Measurements from ENCODE around the gene ZDHHC5.

DNA sequence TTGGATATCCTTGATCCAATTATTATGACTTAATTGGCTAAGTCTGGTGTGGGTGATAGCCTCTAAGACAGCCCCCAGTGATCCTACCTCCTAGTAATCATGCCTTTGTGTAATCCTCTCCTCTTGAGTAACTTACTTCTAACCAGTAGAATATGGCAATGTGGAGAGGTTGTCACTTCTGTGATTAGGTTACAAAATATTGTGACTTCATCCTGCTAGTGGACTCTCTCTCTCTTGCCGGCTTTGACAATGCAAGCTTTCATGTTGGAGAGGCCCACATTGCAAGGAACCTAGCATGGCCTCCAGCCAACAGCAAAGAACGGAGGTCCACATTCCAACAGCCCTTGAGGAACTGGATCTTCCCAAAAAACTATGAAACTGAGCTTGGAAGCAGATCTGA is 37.7 kb upstream of the ZDHHC5 start:
- TF ChIP-seq ZNF707 (tag by site-specific recombination; IDR thresholded peaks at IDR 0.05) (no peak), ZSCAN16 (tag by site-specific recombination; IDR thresholded peaks at IDR 0.05) (no peak), ZBTB21 (tag by site-specific recombination; IDR thresholded peaks at IDR 0.05) (no peak), ZNF18 (tag by site-specific recombination; IDR thresholded peaks at IDR 0.05) (no peak), ZNF133 (tag by site-specific recombination; IDR thresholded peaks at IDR 0.05) (no peak), PATZ1 (tag by site-specific recombination; IDR thresholded peaks at IDR 0.05) (no peak), ZBTB8A (tag by site-specific recombination; IDR thresholded peaks at IDR 0.05) (no peak), ZFP41 (tag by site-specific recombination; IDR thresholded peaks at IDR 0.05; ENCODE audit: borderline replicate concordance) (no peak), ZFP37 (tag by site-specific recombination; IDR thresholded peaks at IDR 0.05) (no peak), ZNF629 (tag by site-specific recombination; IDR thresholded peaks at IDR 0.05) (no peak), ZNF510 (tag by site-specific recombination; IDR thresholded peaks at IDR 0.05; ENCODE audit: insufficient replicate concordance) (no peak), PRDM2 (tag by site-specific recombination; IDR thresholded peaks at IDR 0.05; ENCODE audit: borderline replicate concordance) (no peak)
- TF ChIP-seq, protein P1, sequence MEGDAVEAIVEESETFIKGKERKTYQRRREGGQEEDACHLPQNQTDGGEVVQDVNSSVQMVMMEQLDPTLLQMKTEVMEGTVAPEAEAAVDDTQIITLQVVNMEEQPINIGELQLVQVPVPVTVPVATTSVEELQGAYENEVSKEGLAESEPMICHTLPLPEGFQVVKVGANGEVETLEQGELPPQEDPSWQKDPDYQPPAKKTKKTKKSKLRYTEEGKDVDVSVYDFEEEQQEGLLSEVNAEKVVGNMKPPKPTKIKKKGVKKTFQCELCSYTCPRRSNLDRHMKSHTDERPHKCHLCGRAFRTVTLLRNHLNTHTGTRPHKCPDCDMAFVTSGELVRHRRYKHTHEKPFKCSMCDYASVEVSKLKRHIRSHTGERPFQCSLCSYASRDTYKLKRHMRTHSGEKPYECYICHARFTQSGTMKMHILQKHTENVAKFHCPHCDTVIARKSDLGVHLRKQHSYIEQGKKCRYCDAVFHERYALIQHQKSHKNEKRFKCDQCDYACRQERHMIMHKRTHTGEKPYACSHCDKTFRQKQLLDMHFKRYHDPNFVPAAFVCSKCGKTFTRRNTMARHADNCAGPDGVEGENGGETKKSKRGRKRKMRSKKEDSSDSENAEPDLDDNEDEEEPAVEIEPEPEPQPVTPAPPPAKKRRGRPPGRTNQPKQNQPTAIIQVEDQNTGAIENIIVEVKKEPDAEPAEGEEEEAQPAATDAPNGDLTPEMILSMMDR (tag by site-specific recombination; IDR thresholded peaks at IDR 0.05) = no peak
- TF ChIP-seq, protein P2, sequence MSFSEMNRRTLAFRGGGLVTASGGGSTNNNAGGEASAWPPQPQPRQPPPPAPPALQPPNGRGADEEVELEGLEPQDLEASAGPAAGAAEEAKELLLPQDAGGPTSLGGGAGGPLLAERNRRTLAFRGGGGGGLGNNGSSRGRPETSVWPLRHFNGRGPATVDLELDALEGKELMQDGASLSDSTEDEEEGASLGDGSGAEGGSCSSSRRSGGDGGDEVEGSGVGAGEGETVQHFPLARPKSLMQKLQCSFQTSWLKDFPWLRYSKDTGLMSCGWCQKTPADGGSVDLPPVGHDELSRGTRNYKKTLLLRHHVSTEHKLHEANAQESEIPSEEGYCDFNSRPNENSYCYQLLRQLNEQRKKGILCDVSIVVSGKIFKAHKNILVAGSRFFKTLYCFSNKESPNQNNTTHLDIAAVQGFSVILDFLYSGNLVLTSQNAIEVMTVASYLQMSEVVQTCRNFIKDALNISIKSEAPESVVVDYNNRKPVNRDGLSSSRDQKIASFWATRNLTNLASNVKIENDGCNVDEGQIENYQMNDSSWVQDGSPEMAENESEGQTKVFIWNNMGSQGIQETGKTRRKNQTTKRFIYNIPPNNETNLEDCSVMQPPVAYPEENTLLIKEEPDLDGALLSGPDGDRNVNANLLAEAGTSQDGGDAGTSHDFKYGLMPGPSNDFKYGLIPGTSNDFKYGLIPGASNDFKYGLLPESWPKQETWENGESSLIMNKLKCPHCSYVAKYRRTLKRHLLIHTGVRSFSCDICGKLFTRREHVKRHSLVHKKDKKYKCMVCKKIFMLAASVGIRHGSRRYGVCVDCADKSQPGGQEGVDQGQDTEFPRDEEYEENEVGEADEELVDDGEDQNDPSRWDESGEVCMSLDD (tag by site-specific recombination; IDR thresholded peaks at IDR 0.05) = no peak

Data from HEK293 (cell line).